ENCODE data around the gene DDX6.

Gene DDX6

DNA sequence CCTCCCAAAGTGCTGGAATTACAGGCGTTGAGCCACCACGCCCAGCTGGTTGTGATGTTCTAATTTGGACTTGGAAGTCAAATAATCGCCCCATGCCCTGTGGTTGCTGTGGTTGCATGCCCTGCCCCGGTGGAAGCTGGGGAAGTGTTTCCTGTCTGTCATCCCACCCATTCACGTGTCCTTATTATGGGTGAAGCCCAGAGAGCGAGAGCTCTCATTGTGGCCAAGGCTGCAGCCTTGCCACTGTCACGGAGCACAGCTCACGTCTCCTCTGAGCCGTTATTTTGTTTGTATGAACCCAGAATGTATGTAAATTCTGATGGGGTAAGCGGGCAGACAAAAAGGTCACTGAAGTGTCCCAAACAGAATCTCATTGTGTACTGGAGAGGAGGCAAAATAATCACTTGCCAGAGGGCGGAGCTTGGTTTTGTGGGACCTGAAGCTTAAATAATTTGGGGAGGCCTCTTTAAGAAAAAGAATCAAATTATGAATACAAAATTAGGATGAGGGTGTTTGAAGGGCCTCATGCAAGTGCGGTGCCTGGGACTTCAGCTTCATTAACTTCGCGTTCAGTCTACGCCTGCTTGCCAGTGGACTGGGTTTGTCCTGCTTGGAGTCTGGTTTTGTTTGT is 85.7 kb downstream of the DDX6 start:
- DNase-seq (ENCODE audit: low read depth in 2 of 2) = no peak

GRCh38 chr11:118703563-118704106 is 87.3 kb downstream of the DDX6 start:
- no peak for DNase-seq (ENCODE audit: low read depth in 2 of 2)

- no peak for DNase-seq (ENCODE audit: low read depth in 2 of 2)
Observed at GRCh38 chr11:118699506-118700220, 91.3 kb downstream of the DDX6 start.

Data from stimulated activated CD4-positive, alpha-beta T cell treated with anti-CD3 and anti-CD28 coated beads, Interleukin-12 subunit alpha, Interleukin-12 subunit beta, amount 100 ng/mL, for 24 hours (primary cell).